ENCODE results near the gene IFNL1. TPM values are rescaled to one million over a fixed set of nuclear protein-coding genes. Genes with fewer than 3 reads are reported as not detected.

Gene IFNL1
- total and polyA plus RNA-seq, 9 of the 15 experiments (the other 6 are each of a cell fraction or from before 2014, with no cell fraction given) = not detected

- DNase-seq (ENCODE audit: extremely low read depth in 1 of 4, low spot score in 3 of 4) (no peak), FAIRE-seq (no peak), ATAC-seq (no peak)
- BruUV-seq (replicated peaks) = no TSS peak
- Histone ChIP-seq H3K36me3 (ENCODE audit: control insufficient read depth, insufficient read depth, low read length) (no peaks in the 10 kb centered on the region), H3K9ac (ENCODE audit: insufficient read depth in 1 of 2, low read depth in 2 of 2, low read length in 2 of 2) (no peak overlapping the region), H3K79me2 (ENCODE audit: control insufficient read depth, insufficient read depth, low read length) (peaks cover 8% of the 10 kb centered on the region), H3K4me3 (no peak overlapping the region), H2AFZ (ENCODE audit: low read depth, low read length) (no peak overlapping the region), H3K9me3 (replicated peaks; ENCODE audit: control insufficient read depth, insufficient read depth, low read depth, low read length) (no peaks in the 10 kb centered on the region), H3K9me1 (ENCODE audit: control insufficient read depth, insufficient read depth, low read length) (no peaks in the 10 kb centered on the region), H3K27ac (ENCODE audit: extremely low read depth, low read depth, low read length) (no peak overlapping the region), H4K20me1 (replicated peaks; ENCODE audit: control insufficient read depth, insufficient read depth, low read length) (no peaks in the 10 kb centered on the region), H3K4me1 (replicated peaks in 1 of 2; ENCODE audit: control insufficient read depth in 2 of 2, insufficient read depth in 2 of 2, low read length in 2 of 2) (peaks cover 11 to 20% of the 10 kb centered on the region in 2 experiments), H3K4me2 (ENCODE audit: insufficient read depth, low read length) (0 out of 2 replicates have a peak overlapping the region, but pooled peaks have one; percentile 73), H3K27me3 (ENCODE audit: control insufficient read depth in 2 of 2, insufficient read depth in 2 of 2, low read length in 2 of 2) (no peaks in the 10 kb centered on the region)
- CTCF ChIA-PET (ENCODE audit: low intra/inter-chr PET ratio) = no interaction called here
- in situ Hi-C loops (cut with MboI) (no loop called here), intact Hi-C loops (cut with micrococcal nuclease) (no loop called here)
- WGBS (ENCODE audit: insufficient coverage, low coverage, missing lambda C conversion rate) = 57% methylated on average over 3 of the region's 3 CpGs
- TF ChIP-seq RBM25 (IDR thresholded peaks at IDR 0.05; ENCODE audit: low read depth, low read length, severe bottlenecking) = peak; percentile 60
- TF ChIP-seq ZFP36 (IDR thresholded peaks at IDR 0.05; ENCODE audit: low read depth, low read length, partially characterized antibody) = peak; percentile 95
- TF ChIP-seq ZNF436 (CRISPR knock-in tag; IDR thresholded peaks at IDR 0.05) = peak; percentile 50; the same call in 1 of the 2 replicates
- no peak for TF ChIP-seq MYC (IDR thresholded peaks at IDR 0.05; ENCODE audit: low read depth, low read length)
- TF ChIP-seq MYC (CRISPR knock-in tag; IDR thresholded peaks at IDR 0.05; ENCODE audit: borderline replicate concordance, low read depth) = no peak
- TF ChIP-seq CBX3 (IDR thresholded peaks at IDR 0.05; ENCODE audit: borderline replicate concordance in 1 of 2, low read length in 2 of 2) = 0 out of 3 replicates have a peak, but pooled peaks of 1 of the 2 experiments have one; percentile 7
- peak; percentile 5 for TF ChIP-seq BRD9 (IDR thresholded peaks at IDR 0.05; ENCODE audit: low read depth, partially characterized antibody)
- TF ChIP-seq FOXA3 (CRISPR knock-in tag; conservative IDR thresholded peaks at IDR 0.05 in 1 of 2, IDR thresholded peaks at IDR 0.05 in 1 of 2) = no peak
- TF ChIP-seq ARID3A (IDR thresholded peaks at IDR 0.05; ENCODE audit: borderline replicate concordance, low read depth, low read length) = no peak
- POLR2A ChIA-PET = interaction anchor here (0.6 kb wide), 1 partner anchor 786 kb away, joined by 4 read pairs; no protein-coding TSS in a partner anchor
Observed at GRCh38 chr19:39336483-39336882, 40.3 kb downstream of the IFNL1 start.
